Endothelial cell of umbilical vein (primary cell): ENCODE results near the gene MTERF4.

ENCODE experiments used
- GATA2 ChIP-seq: IDR thresholded peaks from 2 replicates; pipeline ENCODE4 v1.7.0; 2011; ENCODE audit warnings: low read depth, mild to moderate bottlenecking, moderate library complexity, mixed read lengths, low read length; ENCODE audit not compliant: insufficient read length, insufficient read depth
- POLR2AphosphoS5 ChIP-seq: IDR thresholded peaks from 2 replicates; pipeline ENCODE4 v1.6.1; 2012; ENCODE audit warnings: low read depth, mild to moderate bottlenecking, control low read depth, low read length, moderate library complexity; ENCODE audit not compliant: insufficient read depth
- TF ChIP-seq, protein P1 (sequence below), 2 donors: IDR thresholded peaks; 1 replicate in 1 of 2; 2 replicates in 1 of 2; pipeline ENCODE4 v1.5.1; 2011; ENCODE audit warnings: low read length in 2 of 2, mild to moderate bottlenecking in 2 of 2, moderate library complexity in 2 of 2, control low read depth in 1 of 2, inconsistent platforms in 1 of 2, low read depth in 1 of 2; ENCODE audit not compliant: insufficient read depth in 1 of 2; ENCODE audit errors: extremely low read depth in 1 of 2

DNA sequence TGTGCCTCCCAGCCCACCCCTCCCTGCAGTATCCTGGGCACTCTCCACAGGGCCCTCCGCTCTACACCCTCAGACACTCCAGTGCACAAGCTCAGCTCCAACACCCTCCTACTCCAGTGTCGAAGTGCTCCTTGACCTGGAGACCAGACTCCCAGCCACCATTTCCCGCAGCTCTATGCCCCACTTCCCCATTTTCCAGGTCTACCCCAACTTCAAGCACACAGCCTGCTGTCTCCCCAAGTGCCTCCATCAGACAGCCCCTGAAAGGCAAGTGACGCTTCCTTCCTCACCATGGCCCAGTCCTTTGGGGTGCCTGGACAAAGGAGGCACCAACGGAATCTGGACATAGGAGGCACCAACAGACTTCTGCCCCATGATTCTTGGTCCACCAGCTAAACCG lies 40.0 kb upstream of the MTERF4 start:
- TF ChIP-seq POLR2AphosphoS5 (no peak), GATA2 (no peak)
- TF ChIP-seq, protein P1, sequence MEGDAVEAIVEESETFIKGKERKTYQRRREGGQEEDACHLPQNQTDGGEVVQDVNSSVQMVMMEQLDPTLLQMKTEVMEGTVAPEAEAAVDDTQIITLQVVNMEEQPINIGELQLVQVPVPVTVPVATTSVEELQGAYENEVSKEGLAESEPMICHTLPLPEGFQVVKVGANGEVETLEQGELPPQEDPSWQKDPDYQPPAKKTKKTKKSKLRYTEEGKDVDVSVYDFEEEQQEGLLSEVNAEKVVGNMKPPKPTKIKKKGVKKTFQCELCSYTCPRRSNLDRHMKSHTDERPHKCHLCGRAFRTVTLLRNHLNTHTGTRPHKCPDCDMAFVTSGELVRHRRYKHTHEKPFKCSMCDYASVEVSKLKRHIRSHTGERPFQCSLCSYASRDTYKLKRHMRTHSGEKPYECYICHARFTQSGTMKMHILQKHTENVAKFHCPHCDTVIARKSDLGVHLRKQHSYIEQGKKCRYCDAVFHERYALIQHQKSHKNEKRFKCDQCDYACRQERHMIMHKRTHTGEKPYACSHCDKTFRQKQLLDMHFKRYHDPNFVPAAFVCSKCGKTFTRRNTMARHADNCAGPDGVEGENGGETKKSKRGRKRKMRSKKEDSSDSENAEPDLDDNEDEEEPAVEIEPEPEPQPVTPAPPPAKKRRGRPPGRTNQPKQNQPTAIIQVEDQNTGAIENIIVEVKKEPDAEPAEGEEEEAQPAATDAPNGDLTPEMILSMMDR (IDR thresholded peaks at IDR 0.05; ENCODE audit: extremely low read depth in 1 of 2, insufficient read depth in 1 of 2, low read depth in 1 of 2, low read length in 2 of 2): no peak
